T-helper 1 cell treated with Interleukin-12 subunit alpha and Interleukin-12 subunit beta and Interleukin-4 antibody, amounts not matched to agents 30 μg/mL and 1 μg/mL, for 36 hours (primary cell): Measurements from ENCODE around the gene RIPK4.
"Not testable (repeated sequence)": the region's sequence is repeated elsewhere in the genome, so short reads cannot be mapped to it uniquely, and the experiment has no call there.

Experiments
- H3K27ac Mint-ChIP-seq: one replicate; pipeline ENCODE4 v1.8.0; 2021; ENCODE audit warnings: mild to moderate bottlenecking, mixed read lengths
- H3K27me3 Mint-ChIP-seq: one replicate; pipeline ENCODE4 v1.8.0; 2021; ENCODE audit warnings: low read depth, mixed read lengths
- H3K36me3 Mint-ChIP-seq: one replicate; pipeline ENCODE4 v1.8.0; 2021; ENCODE audit warnings: low read depth, mixed read lengths
- H3K4me1 Mint-ChIP-seq: one replicate; pipeline ENCODE4 v1.8.0; 2021; ENCODE audit warnings: low read depth, mixed read lengths
- H3K4me3 Mint-ChIP-seq: one replicate; pipeline ENCODE4 v1.8.0; 2021; ENCODE audit warnings: mild to moderate bottlenecking, moderate library complexity, mixed read lengths
- H3K9me3 Mint-ChIP-seq: one replicate; pipeline ENCODE4 v1.8.0; 2021; ENCODE audit warnings: mixed read lengths

RIPK4 gene

DNA sequence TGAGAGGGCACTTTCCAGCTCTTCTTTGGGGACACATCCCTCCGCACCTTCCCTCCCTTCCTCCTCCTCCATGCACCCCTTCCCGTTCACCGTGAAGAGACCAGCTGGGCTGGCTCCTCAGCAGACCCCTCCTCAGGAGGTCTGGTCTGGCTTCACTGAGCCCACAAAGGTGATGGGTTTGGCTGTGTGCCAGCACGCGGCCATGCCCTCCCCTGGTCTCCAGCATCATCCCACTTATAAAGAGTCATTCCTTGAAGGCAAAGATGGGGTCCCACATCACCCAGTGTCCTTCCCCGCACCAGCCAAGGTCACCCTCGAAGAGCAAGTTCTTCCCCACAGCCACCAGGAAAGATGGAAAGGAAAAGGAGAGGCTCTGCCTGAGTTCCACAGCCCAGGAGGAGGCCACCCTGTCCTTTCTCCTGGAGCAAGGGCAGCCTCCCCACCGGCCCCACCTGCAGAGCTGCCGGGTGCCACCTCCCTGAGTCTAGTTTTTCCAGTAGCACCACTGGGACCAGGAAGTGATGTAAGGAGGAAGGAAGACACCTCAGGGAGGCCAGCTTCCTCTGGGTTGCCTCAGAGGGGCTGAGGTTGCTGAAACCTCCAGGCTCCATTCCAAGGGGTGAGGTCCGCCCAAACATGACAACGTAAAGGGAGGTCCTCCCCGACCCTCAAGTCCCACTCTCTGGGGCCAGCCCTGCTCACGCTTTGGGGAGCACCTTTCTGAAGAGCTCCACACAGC is 32.7 kb downstream of the RIPK4 start:
- Mint-ChIP-seq H3K36me3 (no peaks in the 10 kb centered on the region), H3K27ac (no peak overlapping the region), H3K27me3 (peaks cover 12% of the 10 kb centered on the region), H3K9me3 (peaks cover 3% of the 10 kb centered on the region), H3K4me3 (no peak overlapping the region), H3K4me1 (no peaks in the 10 kb centered on the region)

GRCh38 chr21:41731081-41731480 is 35.8 kb downstream of the RIPK4 start:
- H3K27me3 Mint-ChIP-seq: peaks cover 23% of the 10 kb centered on the region
- no peak overlapping the region for H3K4me3 Mint-ChIP-seq
- no peak overlapping the region for H3K27ac Mint-ChIP-seq
- no peaks in the 10 kb centered on the region for H3K36me3 Mint-ChIP-seq
- no peaks in the 10 kb centered on the region for H3K4me1 Mint-ChIP-seq
- H3K9me3 Mint-ChIP-seq: peaks cover 3% of the 10 kb centered on the region

GRCh38 chr21:41730367-41730765 is 36.5 kb downstream of the RIPK4 start:
- no peaks in the 10 kb centered on the region for H3K36me3 Mint-ChIP-seq
- no peaks in the 10 kb centered on the region for H3K4me1 Mint-ChIP-seq
- peaks cover 3% of the 10 kb centered on the region for H3K9me3 Mint-ChIP-seq
- no peak overlapping the region for H3K27ac Mint-ChIP-seq
- H3K27me3 Mint-ChIP-seq: peaks cover 30% of the 10 kb centered on the region
- H3K4me3 Mint-ChIP-seq: no peak overlapping the region

- peaks cover 31% of the 10 kb centered on the region for H3K27me3 Mint-ChIP-seq
- H3K4me3 Mint-ChIP-seq: no peak overlapping the region
- H3K36me3 Mint-ChIP-seq: no peaks in the 10 kb centered on the region
- no peaks in the 10 kb centered on the region for H3K4me1 Mint-ChIP-seq
- H3K27ac Mint-ChIP-seq: no peak overlapping the region
- H3K9me3 Mint-ChIP-seq: peaks cover 3% of the 10 kb centered on the region
These were observed 37.0 kb downstream of the RIPK4 start for GRCh38 chr21:41729701-41730366.

- H3K4me1 Mint-ChIP-seq: no peaks in the 10 kb centered on the region
- peaks cover 3% of the 10 kb centered on the region for H3K9me3 Mint-ChIP-seq
- no peaks in the 10 kb centered on the region for H3K36me3 Mint-ChIP-seq
- H3K27me3 Mint-ChIP-seq: peaks cover 31% of the 10 kb centered on the region
- no peak overlapping the region for H3K27ac Mint-ChIP-seq
- H3K4me3 Mint-ChIP-seq: no peak overlapping the region
These were observed 38.8 kb downstream of the RIPK4 start for GRCh38 chr21:41727784-41728763.

DNA sequence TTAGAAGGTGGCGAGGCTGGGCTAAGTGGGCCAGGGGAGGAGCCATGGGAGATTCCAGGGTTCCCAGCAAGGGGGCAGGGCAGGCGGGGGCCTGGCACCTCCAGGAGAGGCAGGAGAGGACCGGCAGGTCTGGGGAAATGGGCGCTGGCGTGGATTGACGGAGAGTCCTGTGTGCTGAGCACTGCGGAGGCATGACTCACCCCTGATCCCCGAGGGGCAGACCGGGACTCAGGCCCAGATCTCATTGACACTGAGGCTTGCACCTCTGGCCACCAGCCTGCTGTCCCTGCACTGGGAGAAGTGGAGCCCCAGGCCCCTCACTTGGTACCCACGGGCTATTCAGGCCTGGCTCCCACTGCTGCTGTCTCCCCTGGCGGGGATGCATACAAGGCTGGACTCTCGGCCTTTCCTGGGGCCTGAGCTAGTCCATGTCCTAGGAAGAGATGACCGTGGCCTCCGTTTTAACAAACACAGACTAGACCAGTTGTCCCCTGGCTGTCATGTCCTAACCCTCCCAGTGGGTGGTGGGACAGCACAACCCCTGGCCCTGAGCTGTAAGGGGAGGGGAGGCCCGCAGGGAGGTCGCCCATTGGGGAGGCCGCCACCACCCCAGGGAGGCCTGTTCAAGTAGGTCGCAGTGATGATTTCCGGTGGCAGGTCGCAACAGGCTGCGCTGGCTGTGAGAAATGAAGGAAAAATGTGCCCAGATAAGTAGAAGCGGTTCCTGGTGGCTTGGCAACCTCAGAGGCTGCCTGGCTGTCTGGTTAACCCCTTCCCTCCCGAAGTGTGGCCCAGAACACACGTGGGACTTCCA is 39.7 kb downstream of the RIPK4 start:
- peaks cover 34% of the 10 kb centered on the region for H3K27me3 Mint-ChIP-seq
- no peaks in the 10 kb centered on the region for H3K4me1 Mint-ChIP-seq
- no peaks in the 10 kb centered on the region for H3K36me3 Mint-ChIP-seq
- H3K27ac Mint-ChIP-seq: no peak overlapping the region
- H3K9me3 Mint-ChIP-seq: peaks cover 3% of the 10 kb centered on the region
- no peak overlapping the region for H3K4me3 Mint-ChIP-seq

DNA sequence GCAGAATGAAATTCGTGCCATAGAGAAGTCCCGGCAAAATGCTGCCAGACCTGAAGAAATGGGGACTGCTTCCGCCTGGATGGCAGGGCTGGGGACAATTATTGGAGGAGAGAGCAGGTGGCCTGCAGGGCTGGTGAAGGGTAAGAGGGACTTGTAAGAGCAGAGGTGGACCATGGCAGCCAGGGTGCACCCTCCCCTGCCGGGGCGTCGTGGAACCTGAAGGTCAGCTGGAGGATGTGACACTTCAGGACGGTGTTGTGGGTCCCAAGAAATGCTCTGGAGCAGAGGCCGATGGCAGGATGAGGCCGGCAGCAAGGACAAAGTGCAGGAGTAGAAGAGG is 40.3 kb downstream of the RIPK4 start:
- H3K4me3 Mint-ChIP-seq: no peak overlapping the region
- H3K36me3 Mint-ChIP-seq: no peaks in the 10 kb centered on the region
- peaks cover 3% of the 10 kb centered on the region for H3K9me3 Mint-ChIP-seq
- H3K27me3 Mint-ChIP-seq: peaks cover 36% of the 10 kb centered on the region
- H3K4me1 Mint-ChIP-seq: no peaks in the 10 kb centered on the region
- no peak overlapping the region for H3K27ac Mint-ChIP-seq

- no peak overlapping the region for H3K4me3 Mint-ChIP-seq
- H3K27me3 Mint-ChIP-seq: peaks cover 31% of the 10 kb centered on the region
- H3K9me3 Mint-ChIP-seq: no peaks in the 10 kb centered on the region
- no peak overlapping the region for H3K27ac Mint-ChIP-seq
- H3K36me3 Mint-ChIP-seq: no peaks in the 10 kb centered on the region
- no peaks in the 10 kb centered on the region for H3K4me1 Mint-ChIP-seq
These were observed 40.7 kb downstream of the RIPK4 start for GRCh38 chr21:41726058-41726558.

GRCh38 chr21:41725421-41726031 is 41.3 kb downstream of the RIPK4 start:
- no peaks in the 10 kb centered on the region for H3K4me1 Mint-ChIP-seq
- H3K27me3 Mint-ChIP-seq: peaks cover 25% of the 10 kb centered on the region

DNA sequence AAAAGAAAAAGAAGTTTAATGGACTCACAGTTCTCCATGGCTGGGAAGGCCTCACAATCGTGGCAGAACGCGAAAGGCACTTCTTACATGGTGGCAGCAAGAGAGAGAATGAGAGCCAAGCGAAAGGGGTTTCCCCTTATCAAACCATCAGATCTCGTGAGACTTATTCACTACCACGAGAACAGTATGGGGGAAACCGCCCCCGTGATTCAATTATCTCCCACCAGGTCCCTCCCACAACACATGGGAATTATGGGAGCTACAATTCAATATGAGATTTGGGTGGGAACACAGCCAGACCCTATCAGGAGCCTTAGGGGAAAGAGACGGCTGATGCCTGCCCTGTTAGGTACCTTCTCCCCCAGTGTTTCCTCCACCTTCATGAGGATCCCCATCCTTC is 43.0 kb downstream of the RIPK4 start:
- H3K4me1 Mint-ChIP-seq, H3K4me3 Mint-ChIP-seq, H3K27ac Mint-ChIP-seq, H3K9me3 Mint-ChIP-seq, H3K36me3 Mint-ChIP-seq: not testable (repeated sequence)
- peaks cover 24% of the 10 kb centered on the region for H3K27me3 Mint-ChIP-seq

More at GRCh38 chr21:41725421-41726031, 41.3 kb downstream of the RIPK4 start:
- H3K27ac Mint-ChIP-seq: no peak overlapping the region
- H3K36me3 Mint-ChIP-seq: no peaks in the 10 kb centered on the region
- no peak overlapping the region for H3K4me3 Mint-ChIP-seq
- H3K9me3 Mint-ChIP-seq: no peaks in the 10 kb centered on the region

DNA sequence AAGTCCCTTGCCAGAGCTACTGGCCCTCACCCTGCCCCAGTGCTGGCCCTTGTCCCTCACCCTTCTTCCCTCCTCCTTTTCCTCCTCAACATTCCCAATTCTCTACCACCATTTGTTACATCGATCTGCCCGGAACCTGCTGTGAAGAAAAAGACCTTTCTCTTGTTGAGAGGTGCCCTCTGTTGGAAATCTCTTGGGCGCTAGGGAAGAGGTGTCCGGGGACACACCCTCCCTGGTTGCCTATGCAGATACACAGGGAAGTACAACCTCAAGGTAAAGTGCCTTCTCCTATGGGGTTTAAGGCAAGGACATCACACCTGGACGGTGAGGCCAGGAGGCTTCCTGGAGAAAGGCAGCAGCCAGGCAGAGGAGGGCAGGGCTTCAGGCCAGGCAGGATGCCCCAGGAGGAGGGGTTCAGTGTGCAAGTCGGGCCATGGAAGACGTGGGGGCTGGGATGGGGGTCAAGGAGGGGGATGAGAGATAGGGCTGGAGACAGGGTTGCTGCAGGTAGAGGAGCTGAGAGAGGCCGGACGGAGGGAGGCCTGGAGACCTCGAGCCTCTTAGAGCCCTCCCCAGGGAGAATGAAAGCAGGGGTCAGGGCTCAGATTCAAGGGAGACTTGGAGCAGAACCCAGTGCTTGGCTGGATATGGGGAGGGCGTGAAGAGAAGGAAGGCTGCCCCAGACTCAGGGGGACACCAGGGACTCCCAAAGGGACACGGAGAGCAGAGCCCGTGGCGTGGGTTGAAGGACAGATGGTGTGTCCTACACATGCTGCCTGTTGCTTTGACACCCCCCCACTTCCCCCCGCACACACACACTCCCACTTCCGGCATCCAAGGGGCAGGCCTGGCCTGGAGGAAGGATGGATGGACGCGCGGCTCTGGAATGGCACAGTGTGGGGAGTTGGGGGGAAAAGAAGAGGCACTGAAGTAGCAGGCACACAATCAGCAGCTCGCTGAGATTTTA is 44.5 kb downstream of the RIPK4 start:
- peaks cover 24% of the 10 kb centered on the region for H3K27me3 Mint-ChIP-seq
- H3K4me3 Mint-ChIP-seq: no peak overlapping the region
- no peak overlapping the region for H3K27ac Mint-ChIP-seq
- no peaks in the 10 kb centered on the region for H3K9me3 Mint-ChIP-seq
- H3K4me1 Mint-ChIP-seq: no peaks in the 10 kb centered on the region
- H3K36me3 Mint-ChIP-seq: no peaks in the 10 kb centered on the region

DNA sequence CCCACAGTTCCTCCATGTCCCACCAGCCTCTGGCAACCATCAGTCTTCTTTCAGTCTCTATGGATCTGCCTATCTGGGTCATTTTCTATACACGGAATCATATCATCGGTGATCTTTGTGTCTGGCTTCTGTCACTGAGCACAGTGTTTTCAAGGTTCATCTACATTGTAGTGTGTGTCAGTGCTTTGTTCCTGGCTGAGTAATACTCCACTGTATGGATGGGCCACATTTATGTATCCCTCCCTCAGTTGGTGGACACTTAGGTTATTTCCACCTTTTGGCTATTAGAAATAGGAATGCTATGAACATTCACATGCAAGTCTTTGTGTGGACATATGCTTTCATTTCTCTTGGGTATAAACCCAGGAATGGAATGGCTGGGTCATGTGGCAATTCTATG is 46.6 kb downstream of the RIPK4 start:
- Mint-ChIP-seq H3K27ac (no peak overlapping the region), H3K4me3 (no peak overlapping the region), H3K36me3 (no peaks in the 10 kb centered on the region), H3K4me1 (no peaks in the 10 kb centered on the region), H3K9me3 (no peaks in the 10 kb centered on the region), H3K27me3 (peaks cover 10% of the 10 kb centered on the region)

DNA sequence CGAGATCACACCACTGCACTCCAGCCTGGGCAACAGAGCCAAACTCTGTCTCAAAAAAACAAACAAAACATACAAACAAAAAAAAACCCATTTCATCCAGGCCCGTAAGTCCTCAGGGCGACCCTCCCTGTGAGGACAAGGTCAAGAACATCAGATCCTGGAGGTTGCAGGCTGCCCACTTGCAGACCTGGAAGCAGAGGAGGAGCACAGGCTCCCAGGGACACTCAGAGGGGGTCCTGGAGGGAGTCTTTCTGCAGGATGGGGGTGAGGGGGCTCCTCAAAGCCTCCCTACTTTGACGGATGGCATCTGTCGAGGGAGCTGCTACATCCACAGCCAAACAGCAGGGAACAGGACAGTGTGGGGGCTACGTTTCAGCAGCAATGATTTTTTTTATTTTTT is 47.2 kb downstream of the RIPK4 start:
- H3K9me3 Mint-ChIP-seq: no peaks in the 10 kb centered on the region
- no peak overlapping the region for H3K4me3 Mint-ChIP-seq
- H3K27ac Mint-ChIP-seq: no peak overlapping the region
- H3K36me3 Mint-ChIP-seq: no peaks in the 10 kb centered on the region
- peaks cover 10% of the 10 kb centered on the region for H3K27me3 Mint-ChIP-seq
- H3K4me1 Mint-ChIP-seq: no peaks in the 10 kb centered on the region
